Measurements from ENCODE around the gene LCN9. TPM values are rescaled to one million over a fixed set of nuclear protein-coding genes. Genes with fewer than 3 reads are reported as not detected.

Gene LCN9
- total and polyA plus RNA-seq, 2 experiments from 2014 or later: not detected

DNA sequence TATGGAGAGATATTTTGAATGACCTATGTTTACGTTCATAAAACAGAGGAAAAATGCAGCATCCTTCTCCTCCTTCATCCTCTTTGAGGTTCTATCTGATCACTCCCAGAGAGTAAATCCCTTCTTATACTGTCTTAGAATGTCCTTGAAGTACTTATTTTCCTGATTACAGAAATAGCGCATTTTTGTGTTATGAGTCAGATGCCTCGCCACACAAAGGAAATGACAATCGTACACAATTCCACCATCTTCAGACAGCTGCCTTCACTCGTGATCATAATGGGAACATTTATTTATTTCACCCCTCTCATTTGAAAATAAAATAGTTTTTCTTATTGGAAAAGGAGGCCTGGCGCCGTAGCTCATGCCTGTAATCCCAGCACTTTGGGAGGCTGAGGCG, 21.4 kb upstream of the LCN9 start (continued):
- TF ChIP-seq CTCF (conservative IDR thresholded peaks at IDR 0.05; ENCODE audit: low read depth in 2 of 2) (no peak), STAT1 (IDR thresholded peaks at IDR 0.05; ENCODE audit: unreplicated experiment) (no peak)

GRCh38 chr9:135644631-135645218, 18.4 kb upstream of the LCN9 start:
- H4K20me1 ChIP-seq (replicated peaks; ENCODE audit: insufficient read depth): no peaks in the 10 kb centered on the region
- no peak overlapping the region for H3K4me3 ChIP-seq
- DNase-seq (ENCODE audit: low spot score) (no peak), ATAC-seq (no peak)
- no peaks in the 10 kb centered on the region for H3K79me2 ChIP-seq (replicated peaks; ENCODE audit: insufficient read depth)
- H3K27ac Mint-ChIP-seq: no peak overlapping the region
- H3K4me1 Mint-ChIP-seq: peaks cover 3% of the 10 kb centered on the region; the same call in 1 of the 3 replicates
- no peak overlapping the region for H2AFZ ChIP-seq
- H3K9me2 ChIP-seq (ENCODE audit: insufficient read depth): no peaks in the 10 kb centered on the region
- no peaks in the 10 kb centered on the region for H3K27me3 ChIP-seq (ENCODE audit: insufficient read depth)
- H3K36me3 Mint-ChIP-seq (ENCODE audit: low read depth): peaks cover 63% of the 10 kb centered on the region
- no peak overlapping the region for H3K4me2 ChIP-seq
- peaks cover 91% of the 10 kb centered on the region for H3K9me3 Mint-ChIP-seq
- H3F3A ChIP-seq (replicated peaks; ENCODE audit: low read depth): no peaks in the 10 kb centered on the region
- H3K4me3 Mint-ChIP-seq: no peak overlapping the region
- no peak overlapping the region for H3K27ac ChIP-seq (ENCODE audit: low read depth)
- H3K36me3 ChIP-seq (ENCODE audit: insufficient read depth): peaks cover 5% of the 10 kb centered on the region; the same call in 1 of the 2 replicates
- H3K4me1 ChIP-seq (ENCODE audit: insufficient read depth): no peaks in the 10 kb centered on the region
- peaks cover 8% of the 10 kb centered on the region for H3K27me3 Mint-ChIP-seq (ENCODE audit: insufficient read depth, low read depth, poor library complexity)
- TF ChIP-seq ETS1 (IDR thresholded peaks at IDR 0.05): no peak
- TF ChIP-seq EZH2phosphoT487 (IDR thresholded peaks at IDR 0.05; ENCODE audit: unreplicated experiment): no peak
- TF ChIP-seq ZNF114 (CRISPR knock-in tag; IDR thresholded peaks at IDR 0.05): no peak
- no peak for TF ChIP-seq ZNF331 (CRISPR knock-in tag; IDR thresholded peaks at IDR 0.05; ENCODE audit: low read depth)
- TF ChIP-seq, protein P1, sequence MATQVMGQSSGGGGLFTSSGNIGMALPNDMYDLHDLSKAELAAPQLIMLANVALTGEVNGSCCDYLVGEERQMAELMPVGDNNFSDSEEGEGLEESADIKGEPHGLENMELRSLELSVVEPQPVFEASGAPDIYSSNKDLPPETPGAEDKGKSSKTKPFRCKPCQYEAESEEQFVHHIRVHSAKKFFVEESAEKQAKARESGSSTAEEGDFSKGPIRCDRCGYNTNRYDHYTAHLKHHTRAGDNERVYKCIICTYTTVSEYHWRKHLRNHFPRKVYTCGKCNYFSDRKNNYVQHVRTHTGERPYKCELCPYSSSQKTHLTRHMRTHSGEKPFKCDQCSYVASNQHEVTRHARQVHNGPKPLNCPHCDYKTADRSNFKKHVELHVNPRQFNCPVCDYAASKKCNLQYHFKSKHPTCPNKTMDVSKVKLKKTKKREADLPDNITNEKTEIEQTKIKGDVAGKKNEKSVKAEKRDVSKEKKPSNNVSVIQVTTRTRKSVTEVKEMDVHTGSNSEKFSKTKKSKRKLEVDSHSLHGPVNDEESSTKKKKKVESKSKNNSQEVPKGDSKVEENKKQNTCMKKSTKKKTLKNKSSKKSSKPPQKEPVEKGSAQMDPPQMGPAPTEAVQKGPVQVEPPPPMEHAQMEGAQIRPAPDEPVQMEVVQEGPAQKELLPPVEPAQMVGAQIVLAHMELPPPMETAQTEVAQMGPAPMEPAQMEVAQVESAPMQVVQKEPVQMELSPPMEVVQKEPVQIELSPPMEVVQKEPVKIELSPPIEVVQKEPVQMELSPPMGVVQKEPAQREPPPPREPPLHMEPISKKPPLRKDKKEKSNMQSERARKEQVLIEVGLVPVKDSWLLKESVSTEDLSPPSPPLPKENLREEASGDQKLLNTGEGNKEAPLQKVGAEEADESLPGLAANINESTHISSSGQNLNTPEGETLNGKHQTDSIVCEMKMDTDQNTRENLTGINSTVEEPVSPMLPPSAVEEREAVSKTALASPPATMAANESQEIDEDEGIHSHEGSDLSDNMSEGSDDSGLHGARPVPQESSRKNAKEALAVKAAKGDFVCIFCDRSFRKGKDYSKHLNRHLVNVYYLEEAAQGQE (IDR thresholded peaks at IDR 0.05; ENCODE audit: unreplicated experiment): no peak
- TF ChIP-seq CREB1 (CRISPR knock-in tag; IDR thresholded peaks at IDR 0.05; ENCODE audit: low read depth): no peak
- TF ChIP-seq NANOG (IDR thresholded peaks at IDR 0.05; ENCODE audit: borderline replicate concordance): no peak
- no peak for TF ChIP-seq JUNB (IDR thresholded peaks at IDR 0.05; ENCODE audit: unreplicated experiment)
- no peak for TF ChIP-seq STAT1 (IDR thresholded peaks at IDR 0.05; ENCODE audit: unreplicated experiment)
- no peak for TF ChIP-seq EZH2 (IDR thresholded peaks at IDR 0.05; ENCODE audit: low read depth, unreplicated experiment)
- no peak for TF ChIP-seq CTCF (conservative IDR thresholded peaks at IDR 0.05; ENCODE audit: low read depth in 2 of 2)
- no peak for TF ChIP-seq POLR2AphosphoS5 (IDR thresholded peaks at IDR 0.05; ENCODE audit: low read depth)
